ENCODE results near the gene SUGP1. TPM values are rescaled to one million over a fixed set of nuclear protein-coding genes. Genes with fewer than 3 reads are reported as not detected.

SUGP1 gene
- total and polyA plus RNA-seq, 2 of the 4 experiments (the other 2 are of a cell fraction), result 33.2 to 35.8 TPM

DNA sequence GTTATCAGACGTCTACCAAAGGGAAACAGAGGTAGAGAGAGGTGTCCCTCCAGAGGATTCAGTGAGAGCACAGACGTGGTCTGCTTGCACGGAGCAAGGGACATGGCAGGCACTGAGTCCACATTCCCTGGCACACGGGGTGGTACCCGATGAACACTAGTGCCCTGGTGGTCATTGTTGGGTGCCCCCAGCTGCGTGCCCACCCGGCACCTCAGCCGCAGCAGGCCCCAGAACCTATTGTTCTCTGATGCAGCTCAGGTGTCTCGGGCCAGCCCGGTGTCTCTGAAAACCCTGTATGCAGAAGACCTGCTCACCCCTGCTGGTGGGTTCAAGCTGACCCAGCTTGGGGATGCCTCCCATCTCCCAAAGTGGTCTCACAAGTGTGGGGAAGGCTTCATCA is 11.9 kb downstream of the SUGP1 start:
- in situ Hi-C loops (cut with MboI; ENCODE audit: low sequenced_read_pairs) (no loop called here), intact Hi-C loops (cut with micrococcal nuclease) (no loop called here), dilution Hi-C loops (cut with HindIII; ENCODE audit: low sequenced_read_pairs, unreplicated experiment) (no loop called here)
- H3K27ac ChIP-seq (ENCODE audit: insufficient read depth, low read length), result no peak overlapping the region
- H3K56ac ChIP-seq (ENCODE audit: extremely low read depth, insufficient read depth, low read length), result no peak overlapping the region
- H3K18ac ChIP-seq (ENCODE audit: low read depth, low read length), result no peak overlapping the region
- no peak overlapping the region for H3K4me3 ChIP-seq (ENCODE audit: insufficient read depth, low read depth, low read length)
- no peak overlapping the region for H4K91ac ChIP-seq (ENCODE audit: insufficient read depth, low read depth, low read length)
- BruUV-seq (replicated peaks), result no TSS peak
- no peak overlapping the region for H2BK5ac ChIP-seq (ENCODE audit: low read depth, low read length, poor library complexity, severe bottlenecking)
- H3K23ac ChIP-seq (ENCODE audit: low read depth, low read length), result no peak overlapping the region
- no peak overlapping the region for H2AFZ ChIP-seq (replicated peaks; ENCODE audit: low read length, poor library complexity)
- no peak overlapping the region for H3K14ac ChIP-seq (replicated peaks; ENCODE audit: low read depth, low read length)
- H3K36me3 ChIP-seq (ENCODE audit: control insufficient read depth, insufficient read depth, low read length), result peaks cover 62% of the 10 kb centered on the region
- H3K4ac ChIP-seq (ENCODE audit: low read depth, low read length), result no peak overlapping the region
- POLR2A ChIA-PET (ENCODE audit: unreplicated experiment), result no interaction called here
- H2BK15ac ChIP-seq (ENCODE audit: low read depth, low read length), result no peak overlapping the region
- no peak overlapping the region for H2AK5ac ChIP-seq (ENCODE audit: low read depth, low read length)
- peaks cover 2% of the 10 kb centered on the region for H4K20me1 ChIP-seq (ENCODE audit: insufficient read depth, low read length)
- ATAC-seq (ENCODE audit: low read depth) (no peak), DNase-seq (no peak)
- CTCF ChIA-PET, result no interaction called here
- H3K9me3 ChIP-seq (ENCODE audit: control insufficient read depth, insufficient read depth, low read length), result no peaks in the 10 kb centered on the region
- WGBS, 2 experiments (ENCODE audit: extremely low coverage in 2 of 2, insufficient read length in 1 of 2), result 97% methylated on average over 6 of the region's 10 CpGs; no CpG with 5 or more reads in 1 of the 2 experiments
- 0 out of 2 replicates have a peak, but pooled peaks cover 3% of the 10 kb centered on the region for H3K9me1 ChIP-seq (ENCODE audit: insufficient read depth, low read length)
- no peaks in the 10 kb centered on the region for H3K4me1 ChIP-seq (ENCODE audit: control insufficient read depth, insufficient read depth, low read length)
- TF ChIP-seq NFE2L2 (IDR thresholded peaks at IDR 0.05; ENCODE audit: low read depth, low read length) (no peak), MXI1 (IDR thresholded peaks at IDR 0.05; ENCODE audit: borderline replicate concordance, low read depth, low read length) (no peak), USF2 (IDR thresholded peaks at IDR 0.05; ENCODE audit: low read depth, low read length) (no peak), RFX5 (IDR thresholded peaks at IDR 0.05; ENCODE audit: low read depth, low read length) (no peak), CEBPB (IDR thresholded peaks at IDR 0.05; ENCODE audit: low read depth, low read length) (no peak), MAZ (IDR thresholded peaks at IDR 0.05; ENCODE audit: borderline replicate concordance, low read depth, low read length) (no peak), MAFK (IDR thresholded peaks at IDR 0.05; ENCODE audit: low read depth, low read length) (no peak), SMC3 (IDR thresholded peaks at IDR 0.05; ENCODE audit: low read depth, low read length) (no peak), RAD21 (IDR thresholded peaks at IDR 0.05; ENCODE audit: low read length) (no peak), RCOR1 (IDR thresholded peaks at IDR 0.05; ENCODE audit: insufficient replicate concordance, low read length) (no peak), BHLHE40 (IDR thresholded peaks at IDR 0.05; ENCODE audit: low read depth, low read length) (no peak), POLR2A (IDR thresholded peaks at IDR 0.05; ENCODE audit: low read depth, low read length) (no peak), CTCF (conservative IDR thresholded peaks at IDR 0.05; ENCODE audit: low read depth, low read length) (no peak), CHD1 (IDR thresholded peaks at IDR 0.05; ENCODE audit: low read depth, low read length) (no peak), FOS (IDR thresholded peaks at IDR 0.05; ENCODE audit: low read depth, low read length) (no peak)
- H3K79me1 ChIP-seq (ENCODE audit: low read depth in 1 of 2, low read length in 2 of 2), result peaks cover 7 to 17% of the 10 kb centered on the region in 2 experiments; a peak in 3 of 4 replicates
- no peak overlapping the region for H2BK20ac ChIP-seq (ENCODE audit: low read depth, low read length)
- no peaks in the 10 kb centered on the region for H3K27me3 ChIP-seq (ENCODE audit: control insufficient read depth, insufficient read depth, low read length)
- H2AK9ac ChIP-seq (replicated peaks; ENCODE audit: low read depth, low read length, poor library complexity), result no peak overlapping the region
- no peak overlapping the region for H2BK120ac ChIP-seq (ENCODE audit: low read depth, low read length)
- no peak overlapping the region for H4K8ac ChIP-seq (ENCODE audit: low read depth in 2 of 2, low read length in 2 of 2)
- H3K9ac ChIP-seq (ENCODE audit: low read depth, low read length), result no peak overlapping the region
- H3K4me2 ChIP-seq (ENCODE audit: low read depth, low read length), result no peak overlapping the region
- H4K5ac ChIP-seq (ENCODE audit: low read depth, low read length), result no peak overlapping the region

Data from IMR-90 (cell line).